NCI-H748 treated with DMSO at 0.1 percent for 48 hours (cell line): ENCODE results near the gene CNOT3.
A peak's percentile ranks its signal among the peaks of the same experiment; 100 is the strongest.
"Not testable (repeated sequence)": the region's sequence is repeated elsewhere in the genome, so short reads cannot be mapped to it uniquely, and the experiment has no call there.

Experiments used
- DNase-seq: peaks from one replicate; lab custom pipeline; 2025; lab: John Stamatoyannopoulos, UW

The CNOT3 gene

GRCh38 chr19:54169149-54169740 is 31.7 kb downstream of the CNOT3 start:
- no peak for DNase-seq

GRCh38 chr19:54171736-54172431 is 34.3 kb downstream of the CNOT3 start:
- not testable (repeated sequence) for DNase-seq

- peak; percentile 76 for DNase-seq
Measured at GRCh38 chr19:54172471-54173358, 35.2 kb downstream of the CNOT3 start, which contains the start of gene TMC4. Gene TMC4, minus strand, starts transcription at chr19:54173160. Its CDS starts 43 bp downstream, at chr19:54173117.

- no peak for DNase-seq
Measured at GRCh38 chr19:54173359-54173699, 35.8 kb downstream of the CNOT3 start.

GRCh38 chr19:54173951-54174834 is 36.6 kb downstream of the CNOT3 start:
- no peak for DNase-seq

GRCh38 chr19:54178581-54179261 is 41.2 kb downstream of the CNOT3 start:
- peak; percentile 15 for DNase-seq

- no peak for DNase-seq
Measured at GRCh38 chr19:54179262-54179852, 41.8 kb downstream of the CNOT3 start.

GRCh38 chr19:54179921-54180461 is 42.4 kb downstream of the CNOT3 start:
- peak; percentile 98 for DNase-seq

GRCh38 chr19:54180691-54181091 is 43.1 kb downstream of the CNOT3 start:
- no peak for DNase-seq

GRCh38 chr19:54181894-54182293 is 44.3 kb downstream of the CNOT3 start:
- not testable (repeated sequence) for DNase-seq

GRCh38 chr19:54183431-54183830 is 45.9 kb downstream of the CNOT3 start:
- DNase-seq: no peak

GRCh38 chr19:54186351-54186750 is 48.8 kb downstream of the CNOT3 start:
- no peak for DNase-seq

GRCh38 chr19:54186934-54187381 is 49.4 kb downstream of the CNOT3 start:
- no peak for DNase-seq

GRCh38 chr19:54188215-54188871 is 50.8 kb downstream of the CNOT3 start:
- DNase-seq: no peak

GRCh38 chr19:54189145-54189734 is 51.7 kb downstream of the CNOT3 start, which contains the start of gene MBOAT7:
Gene MBOAT7, minus strand, starts transcription at chr19:54189580. Its CDS starts 1,072 bp downstream, at chr19:54188508.
- DNase-seq: no peak

GRCh38 chr19:54189735-54190502 is 52.4 kb downstream of the CNOT3 start:
- peak; percentile 100 for DNase-seq

GRCh38 chr19:54190503-54191010 is 53.0 kb downstream of the CNOT3 start:
- DNase-seq: peak; percentile 100
